ENCODE measurements around the gene GPN2. TPM values are rescaled to one million over a fixed set of nuclear protein-coding genes. Genes with fewer than 3 reads are reported as not detected.

The GPN2 gene
- total RNA-seq, 1 donor from 2014 or later, result 21.4 TPM

- Mint-ChIP-seq H3K27ac (ENCODE audit: unreplicated experiment) (peak overlapping the region; percentile 89), H3K36me3 (ENCODE audit: unreplicated experiment) (no peaks in the 10 kb centered on the region), H3K27me3 (ENCODE audit: unreplicated experiment) (peaks cover 14% of the 10 kb centered on the region), H3K4me1 (ENCODE audit: low read depth, unreplicated experiment) (peaks cover 37% of the 10 kb centered on the region), H3K9me3 (ENCODE audit: unreplicated experiment) (no peaks in the 10 kb centered on the region), H3K4me3 (ENCODE audit: unreplicated experiment) (peak overlapping the region; percentile 42)
- no peak for TF ChIP-seq CTCF (IDR thresholded peaks at IDR 0.05; ENCODE audit: partially characterized antibody, unreplicated experiment)
- no peak for DNase-seq
Measured at GRCh38 chr1:26858160-26858559, 31.9 kb downstream of the GPN2 start.

GRCh38 chr1:26857473-26858060 lies 32.5 kb downstream of the GPN2 start:
- TF ChIP-seq CTCF (IDR thresholded peaks at IDR 0.05; ENCODE audit: partially characterized antibody, unreplicated experiment), result no peak
- Mint-ChIP-seq H3K27ac (ENCODE audit: unreplicated experiment) (peak overlapping the region; percentile 89), H3K9me3 (ENCODE audit: unreplicated experiment) (no peaks in the 10 kb centered on the region), H3K4me1 (ENCODE audit: low read depth, unreplicated experiment) (peaks cover 40% of the 10 kb centered on the region), H3K36me3 (ENCODE audit: unreplicated experiment) (no peaks in the 10 kb centered on the region), H3K27me3 (ENCODE audit: unreplicated experiment) (peaks cover 14% of the 10 kb centered on the region), H3K4me3 (ENCODE audit: unreplicated experiment) (peak overlapping the region; percentile 75)
- DNase-seq, result peak; percentile 25

GRCh38 chr1:26856604-26857469 lies 33.2 kb downstream of the GPN2 start:
- peaks cover 35% of the 10 kb centered on the region for H3K4me1 Mint-ChIP-seq (ENCODE audit: low read depth, unreplicated experiment)
- H3K9me3 Mint-ChIP-seq (ENCODE audit: unreplicated experiment), result peaks cover under 1% of the 10 kb centered on the region
- H3K4me3 Mint-ChIP-seq (ENCODE audit: unreplicated experiment), result peak overlapping the region; percentile 75
- TF ChIP-seq CTCF (IDR thresholded peaks at IDR 0.05; ENCODE audit: partially characterized antibody, unreplicated experiment), result no peak
- peak overlapping the region; percentile 89 for H3K27ac Mint-ChIP-seq (ENCODE audit: unreplicated experiment)
- H3K27me3 Mint-ChIP-seq (ENCODE audit: unreplicated experiment), result peaks cover 9% of the 10 kb centered on the region
- H3K36me3 Mint-ChIP-seq (ENCODE audit: unreplicated experiment), result no peaks in the 10 kb centered on the region
- peak; percentile 31 for DNase-seq

- Mint-ChIP-seq H3K4me3 (ENCODE audit: unreplicated experiment) (peak overlapping the region; percentile 75), H3K27ac (ENCODE audit: unreplicated experiment) (peak overlapping the region; percentile 89), H3K27me3 (ENCODE audit: unreplicated experiment) (peaks cover 9% of the 10 kb centered on the region), H3K4me1 (ENCODE audit: low read depth, unreplicated experiment) (peaks cover 35% of the 10 kb centered on the region), H3K9me3 (ENCODE audit: unreplicated experiment) (peaks cover 1% of the 10 kb centered on the region), H3K36me3 (ENCODE audit: unreplicated experiment) (no peaks in the 10 kb centered on the region)
- DNase-seq, result peak; percentile 66
- no peak for TF ChIP-seq CTCF (IDR thresholded peaks at IDR 0.05; ENCODE audit: partially characterized antibody, unreplicated experiment)
Measured at GRCh38 chr1:26856181-26856580, 33.9 kb downstream of the GPN2 start.

- H3K9me3 Mint-ChIP-seq (ENCODE audit: unreplicated experiment), result peaks cover 1% of the 10 kb centered on the region
- H3K27ac Mint-ChIP-seq (ENCODE audit: unreplicated experiment), result peak overlapping the region; percentile 89
- H3K36me3 Mint-ChIP-seq (ENCODE audit: unreplicated experiment), result no peaks in the 10 kb centered on the region
- H3K4me1 Mint-ChIP-seq (ENCODE audit: low read depth, unreplicated experiment), result peaks cover 35% of the 10 kb centered on the region
- TF ChIP-seq CTCF (IDR thresholded peaks at IDR 0.05; ENCODE audit: partially characterized antibody, unreplicated experiment), result no peak
- peaks cover 9% of the 10 kb centered on the region for H3K27me3 Mint-ChIP-seq (ENCODE audit: unreplicated experiment)
- peak overlapping the region; percentile 75 for H3K4me3 Mint-ChIP-seq (ENCODE audit: unreplicated experiment)
- no peak for DNase-seq
Measured at GRCh38 chr1:26855636-26856035, 34.4 kb downstream of the GPN2 start.
